Endothelial cell of umbilical vein (primary cell): ENCODE results near the gene TTLL9. TPM values are rescaled to one million over a fixed set of nuclear protein-coding genes. Genes with fewer than 3 reads are reported as not detected.

Experiments used
- BruUV-seq: library from RNA; stranded (reverse); fragments of 400-500 nt; replicated peaks from 2 replicates; lab custom pipeline; 2021; lab: Mats Ljungman, UMichigan
- CTCF ChIA-PET: fragments of 300-600, 350-600 bp; sonication (Branson Sonifier 250); formaldehyde crosslinking; loops from one replicate; lab custom pipeline; 2021; ENCODE audit warnings: antibody characterized with exemption, inconsistent platforms; lab: Charles Lee
- POLR2A ChIA-PET: fragments of 300-600, 350-600 bp; sonication (Branson Sonifier 250); formaldehyde crosslinking; loops from one replicate; lab custom pipeline; 2021; ENCODE audit warnings: antibody characterized with exemption, inconsistent platforms; lab: Charles Lee
- DNase-seq: peaks from one replicate; pipeline ENCODE4 v3.0.0-alpha.2; 2011; ENCODE audit warnings: low read depth, low spot score
- FAIRE-seq: peaks from 2 replicates; lab custom pipeline; 2011; peaks lifted over from hg19 to GRCh38; lab: Jason Lieb, UNC
- H2AFZ ChIP-seq: 2 replicates; pipeline ENCODE4 v1.6.0; 2012; ENCODE audit warnings: low read depth, low read length, control low read depth, inconsistent platforms
- H3K27ac ChIP-seq: 2 replicates; pipeline ENCODE4 v1.5.1; 2011; ENCODE audit warnings: low read depth, mild to moderate bottlenecking, control low read depth, low read length, moderate library complexity; ENCODE audit not compliant: insufficient read depth
- H3K27me3 ChIP-seq, 2 experiments: 2 replicates each; pipeline versions ENCODE4 v1.6.0 to v1.6.1; 2011; ENCODE audit warnings: low read length in 2 of 2, mixed read lengths in 1 of 2; ENCODE audit not compliant: control insufficient read depth in 2 of 2, insufficient read depth in 2 of 2
- H3K36me3 ChIP-seq, 2 experiments: 2 replicates in 1 of 2; 3 replicates in 1 of 2; pipeline ENCODE4 v1.5.1; 2011; ENCODE audit warnings: low read length in 2 of 2, mild to moderate bottlenecking in 1 of 2, moderate library complexity in 1 of 2; ENCODE audit not compliant: control insufficient read depth in 2 of 2, insufficient read depth in 2 of 2; ENCODE audit errors: extremely low read depth in 1 of 2
- H3K4me1 ChIP-seq: 3 replicates; pipeline ENCODE4 v1.5.1; 2011; ENCODE audit warnings: mild to moderate bottlenecking, low read length; ENCODE audit not compliant: control insufficient read depth, insufficient read depth; ENCODE audit errors: extremely low read depth
- H3K4me2 ChIP-seq: 2 replicates; pipeline ENCODE4 v1.6.1; 2011; ENCODE audit warnings: low read length, control low read depth, mixed read lengths; ENCODE audit not compliant: insufficient read depth
- H3K4me3 ChIP-seq, 3 experiments: fragments of 200-600 bp in 1 of 3; sonication (generic), shearing (Covaris generic) in 1 of 3; replicated peaks in 1 of 3; 2 replicates each; pipeline ENCODE4 v1.5.1; 2011 to 2016; ENCODE audit warnings: control low read depth in 3 of 3, low read length in 3 of 3, mild to moderate bottlenecking in 2 of 3, inconsistent platforms in 1 of 3, low read depth in 1 of 3, moderate library complexity in 1 of 3; ENCODE audit not compliant: insufficient read depth in 1 of 3
- H3K79me2 ChIP-seq: 2 replicates; pipeline ENCODE4 v1.6.0; 2012; ENCODE audit warnings: low read length, inconsistent platforms; ENCODE audit not compliant: control insufficient read depth, insufficient read depth
- H3K9ac ChIP-seq: replicated peaks from 2 replicates; pipeline ENCODE3; 2011; ENCODE audit warnings: low read length, control low read depth; ENCODE audit not compliant: insufficient read depth; ENCODE audit errors: extremely low read depth
- H3K9me1 ChIP-seq: replicated peaks from 3 replicates; pipeline ENCODE4 v1.6.0; 2011; ENCODE audit warnings: mild to moderate bottlenecking, low read length; ENCODE audit not compliant: control insufficient read depth, insufficient read depth; ENCODE audit errors: extremely low read depth
- H3K9me3 ChIP-seq: replicated peaks from 2 replicates; pipeline ENCODE4 v1.5.1; 2012; ENCODE audit warnings: low read length, inconsistent platforms; ENCODE audit not compliant: control insufficient read depth, insufficient read depth
- H4K20me1 ChIP-seq: replicated peaks from 2 replicates; pipeline ENCODE3; 2011; ENCODE audit warnings: mild to moderate bottlenecking, low read length; ENCODE audit not compliant: control insufficient read depth, insufficient read depth; ENCODE audit errors: extremely low read depth
- CTCF ChIP-seq, 2 donors: IDR thresholded peaks; 1 replicate in 1 of 2; 2 replicates in 1 of 2; pipeline ENCODE4 v1.5.1; 2011; ENCODE audit warnings: low read length in 2 of 2, mild to moderate bottlenecking in 2 of 2, moderate library complexity in 2 of 2, control low read depth in 1 of 2, inconsistent platforms in 1 of 2, low read depth in 1 of 2; ENCODE audit not compliant: insufficient read depth in 1 of 2; ENCODE audit errors: extremely low read depth in 1 of 2
- EZH2 ChIP-seq: IDR thresholded peaks from 2 replicates; pipeline ENCODE4 v1.6.1; 2012; ENCODE audit warnings: borderline replicate concordance, low read depth, mild to moderate bottlenecking, moderate library complexity, low read length, inconsistent platforms; ENCODE audit not compliant: severe bottlenecking
- FOS ChIP-seq: IDR thresholded peaks from 2 replicates; pipeline ENCODE4 v1.6.1; 2011; ENCODE audit warnings: mild to moderate bottlenecking, low read length, moderate library complexity, borderline replicate concordance; ENCODE audit not compliant: insufficient read depth
- GATA2 ChIP-seq: IDR thresholded peaks from 2 replicates; pipeline ENCODE4 v1.7.0; 2011; ENCODE audit warnings: low read depth, mild to moderate bottlenecking, moderate library complexity, mixed read lengths, low read length; ENCODE audit not compliant: insufficient read length, insufficient read depth
- JUN ChIP-seq: IDR thresholded peaks from 2 replicates; pipeline ENCODE4 v1.6.1; 2011; ENCODE audit warnings: borderline replicate concordance, low read depth; ENCODE audit not compliant: insufficient read length, insufficient read depth
- MAX ChIP-seq: IDR thresholded peaks from 2 replicates; pipeline ENCODE4 v1.6.1; 2011; ENCODE audit not compliant: insufficient read depth, insufficient read length
- MYC ChIP-seq: IDR thresholded peaks from one replicate; pipeline ENCODE4 v1.6.1; 2011; ENCODE audit warnings: mild to moderate bottlenecking, low read depth, low read length
- POLR2A ChIP-seq: IDR thresholded peaks from 2 replicates; pipeline ENCODE4 v1.6.1; 2012; ENCODE audit warnings: low read depth, mild to moderate bottlenecking, control low read depth, low read length
- POLR2AphosphoS5 ChIP-seq: IDR thresholded peaks from 2 replicates; pipeline ENCODE4 v1.6.1; 2012; ENCODE audit warnings: low read depth, mild to moderate bottlenecking, control low read depth, low read length, moderate library complexity; ENCODE audit not compliant: insufficient read depth
- dilution Hi-C: fragments of 300-500 bp; cut with MboI; formaldehyde crosslinking; loops from one replicate; pipeline ENCODE4 v1.15.0; 2019; ENCODE audit warnings: low sequenced_read_pairs; ENCODE audit not compliant: extremely low pct_ligation_motif_present
- intact Hi-C: fragments of 100-400 bp; cut with micrococcal nuclease; formaldehyde crosslinking; loops from one replicate; pipeline ENCODE4 v1.10.0; 2022
- polyA plus RNA-seq, 4 experiments: library from polyadenylated mRNA; depleted of rRNA in 3 of 4; stranded (reverse) in 3 of 4; unstranded in 1 of 4; fragments of >200 nt; gene quantifications; 2 replicates each; pipeline versions ENCODE4 v1.2.1 to v1.2.3, GENCODE V29; 2011 to 2012; ENCODE audit warnings: missing spikeins in 1 of 4
- total RNA-seq: library from RNA; stranded (reverse); gene quantifications from 2 replicates; pipeline ENCODE4 v1.2.3, GENCODE V29; 2021

The TTLL9 gene
- total and polyA plus RNA-seq, 2 donors (not counting 3 experiments of a cell fraction or from before 2014, with no cell fraction given), result 0.03 TPM; not detected in 1

GRCh38 chr20:31863296-31864085, 6.9 kb upstream of the TTLL9 start:
- H3K9me1 ChIP-seq, result no peaks in the 10 kb centered on the region
- no peaks in the 10 kb centered on the region for H3K79me2 ChIP-seq
- CTCF ChIA-PET, result interaction anchor here (0.9 to 1.6 kb wide), 2 partner anchors 9 to 16 kb away, joined by 3 to 4 read pairs; no protein-coding TSS in a partner anchor
- H3K27me3 ChIP-seq, result peaks cover 15 to 21% of the 10 kb centered on the region in 2 experiments
- H3K4me2 ChIP-seq, result no peak overlapping the region
- POLR2A ChIA-PET, result no interaction called here
- H3K4me3 ChIP-seq, result no peak overlapping the region
- H3K36me3 ChIP-seq, result no peaks in the 10 kb centered on the region
- dilution Hi-C loops, result no loop called here
- H4K20me1 ChIP-seq, result no peaks in the 10 kb centered on the region
- BruUV-seq, result no TSS peak
- FAIRE-seq, result no peak
- no peak for DNase-seq
- no peak overlapping the region for H3K9ac ChIP-seq
- no peaks in the 10 kb centered on the region for H3K9me3 ChIP-seq
- no peak overlapping the region for H3K27ac ChIP-seq
- no peak overlapping the region for H2AFZ ChIP-seq
- H3K4me1 ChIP-seq, result no peaks in the 10 kb centered on the region
- TF ChIP-seq CTCF (IDR thresholded peaks at IDR 0.05; ENCODE audit: extremely low read depth in 1 of 2, insufficient read depth in 1 of 2, low read depth in 1 of 2, low read length in 2 of 2) (no peak), POLR2AphosphoS5 (no peak), GATA2 (no peak), POLR2A (no peak), FOS (no peak), EZH2 (no peak), MYC (no peak), JUN (no peak), MAX (no peak)
- intact Hi-C loops, result no loop called here
